DND-41 (cell line): Measurements from ENCODE around the gene HIC1.

Experiments
- CTCF ChIP-seq: IDR thresholded peaks from 2 replicates; pipeline ENCODE4 v1.5.1; 2012; ENCODE audit warnings: borderline replicate concordance, low read length, moderate library complexity, mild to moderate bottlenecking; ENCODE audit not compliant: poor library complexity, severe bottlenecking; ENCODE audit errors: extremely low read depth
- EZH2 ChIP-seq: IDR thresholded peaks from 3 replicates; pipeline ENCODE4 v1.6.1; 2012; ENCODE audit warnings: borderline replicate concordance, low read depth, mild to moderate bottlenecking, moderate library complexity, low read length, inconsistent platforms; ENCODE audit not compliant: severe bottlenecking

GRCh38 chr17:2089021-2089422 is 34.1 kb downstream of the HIC1 start:
- TF ChIP-seq CTCF (no peak), EZH2 (no peak)
